ENCODE measurements around the gene DMD.

- TF ChIP-seq, protein P1, sequence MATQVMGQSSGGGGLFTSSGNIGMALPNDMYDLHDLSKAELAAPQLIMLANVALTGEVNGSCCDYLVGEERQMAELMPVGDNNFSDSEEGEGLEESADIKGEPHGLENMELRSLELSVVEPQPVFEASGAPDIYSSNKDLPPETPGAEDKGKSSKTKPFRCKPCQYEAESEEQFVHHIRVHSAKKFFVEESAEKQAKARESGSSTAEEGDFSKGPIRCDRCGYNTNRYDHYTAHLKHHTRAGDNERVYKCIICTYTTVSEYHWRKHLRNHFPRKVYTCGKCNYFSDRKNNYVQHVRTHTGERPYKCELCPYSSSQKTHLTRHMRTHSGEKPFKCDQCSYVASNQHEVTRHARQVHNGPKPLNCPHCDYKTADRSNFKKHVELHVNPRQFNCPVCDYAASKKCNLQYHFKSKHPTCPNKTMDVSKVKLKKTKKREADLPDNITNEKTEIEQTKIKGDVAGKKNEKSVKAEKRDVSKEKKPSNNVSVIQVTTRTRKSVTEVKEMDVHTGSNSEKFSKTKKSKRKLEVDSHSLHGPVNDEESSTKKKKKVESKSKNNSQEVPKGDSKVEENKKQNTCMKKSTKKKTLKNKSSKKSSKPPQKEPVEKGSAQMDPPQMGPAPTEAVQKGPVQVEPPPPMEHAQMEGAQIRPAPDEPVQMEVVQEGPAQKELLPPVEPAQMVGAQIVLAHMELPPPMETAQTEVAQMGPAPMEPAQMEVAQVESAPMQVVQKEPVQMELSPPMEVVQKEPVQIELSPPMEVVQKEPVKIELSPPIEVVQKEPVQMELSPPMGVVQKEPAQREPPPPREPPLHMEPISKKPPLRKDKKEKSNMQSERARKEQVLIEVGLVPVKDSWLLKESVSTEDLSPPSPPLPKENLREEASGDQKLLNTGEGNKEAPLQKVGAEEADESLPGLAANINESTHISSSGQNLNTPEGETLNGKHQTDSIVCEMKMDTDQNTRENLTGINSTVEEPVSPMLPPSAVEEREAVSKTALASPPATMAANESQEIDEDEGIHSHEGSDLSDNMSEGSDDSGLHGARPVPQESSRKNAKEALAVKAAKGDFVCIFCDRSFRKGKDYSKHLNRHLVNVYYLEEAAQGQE (IDR thresholded peaks at IDR 0.05; ENCODE audit: insufficient read depth in 1 of 2, low read depth in 2 of 2, low read length in 2 of 2) = no peak
- TF ChIP-seq POLR2AphosphoS5 (IDR thresholded peaks at IDR 0.05; ENCODE audit: low read depth, low read length) (no peak), FOXP2 (optimal IDR thresholded peaks at IDR 0.05; ENCODE audit: borderline replicate concordance, extremely low read depth, extremely low read length, insufficient read depth) (no peak), TAF1 (IDR thresholded peaks at IDR 0.05; ENCODE audit: borderline replicate concordance, insufficient read depth, low read length) (no peak), SIN3A (IDR thresholded peaks at IDR 0.05; ENCODE audit: borderline replicate concordance, insufficient read depth, low read length) (no peak)
These were observed 1874.0 kb downstream of the DMD start for GRCh38 chrX:31337332-31337731.
